Lower leg skin (tissue), 3 donors: ENCODE results near the gene EDNRA.

Experiments
- CTCF ChIP-seq, 3 donors: fragments of 450-650 bp; IDR thresholded peaks; one replicate each; pipeline ENCODE4 v1.5.1; 2016; ENCODE audit warnings: antibody characterized with exemption in 3 of 3, mild to moderate bottlenecking in 3 of 3, moderate library complexity in 2 of 3
- POLR2A ChIP-seq, 2 donors: fragments of 450-650 bp; IDR thresholded peaks; one replicate each; pipeline ENCODE4 v1.6.1; 2016 to 2017; ENCODE audit warnings: antibody characterized with exemption in 2 of 2, mild to moderate bottlenecking in 1 of 2, moderate library complexity in 1 of 2

GRCh38 chr4:147591106-147591505 lies 110.2 kb downstream of the EDNRA start:
- TF ChIP-seq CTCF (IDR thresholded peaks at IDR 0.05) (no peak), POLR2A (IDR thresholded peaks at IDR 0.05) (no peak)
